Endodermal cell (in vitro differentiated cells): ENCODE data around the gene ASNSD1. TPM values are rescaled to one million over a fixed set of nuclear protein-coding genes. Genes with fewer than 3 reads are reported as not detected.
A peak's percentile ranks its signal among the peaks of the same experiment; 100 is the strongest.

Source experiments
- DNase-seq: peaks from one replicate; pipeline ENCODE4 v3.0.0-alpha.2; 2017
- H3K27ac ChIP-seq: 2 replicates; pipeline ENCODE4 v1.5.1; 2013; ENCODE audit warnings: mild to moderate bottlenecking, low read depth, low read length, moderate library complexity
- H3K27me3 ChIP-seq: 2 replicates; pipeline ENCODE4 v1.6.1; 2013; ENCODE audit warnings: mild to moderate bottlenecking, low read length, moderate library complexity; ENCODE audit not compliant: insufficient read depth, control insufficient read depth, poor library complexity, severe bottlenecking
- H3K36me3 ChIP-seq: 2 replicates; pipeline ENCODE4 v1.7.0; 2013; ENCODE audit warnings: mild to moderate bottlenecking, low read length, moderate library complexity; ENCODE audit not compliant: control insufficient read depth, insufficient read depth
- H3K4me1 ChIP-seq: one replicate; pipeline ENCODE4 v1.7.0; 2013; ENCODE audit warnings: low read length; ENCODE audit not compliant: control insufficient read depth, insufficient read depth
- H3K4me3 ChIP-seq: 2 replicates; pipeline ENCODE4 v1.5.1; 2013; ENCODE audit warnings: mild to moderate bottlenecking, low read length, moderate library complexity
- H3K9ac ChIP-seq: 2 replicates; pipeline ENCODE4 v1.6.1; 2013; ENCODE audit warnings: mild to moderate bottlenecking, low read length, moderate library complexity; ENCODE audit not compliant: poor library complexity, severe bottlenecking; ENCODE audit errors: extremely low read depth
- H3K9me3 ChIP-seq: 2 replicates; pipeline ENCODE4 v1.6.1; 2013; ENCODE audit warnings: mild to moderate bottlenecking, low read length, moderate library complexity; ENCODE audit not compliant: control insufficient read depth
- H3K27ac Mint-ChIP-seq: 2 replicates; pipeline ENCODE4 v1.8.0; 2020; ENCODE audit warnings: mixed read lengths
- H3K27me3 Mint-ChIP-seq: 2 replicates; pipeline ENCODE4 v1.8.0; 2021; ENCODE audit warnings: mild to moderate bottlenecking, mixed read lengths; ENCODE audit not compliant: insufficient read depth
- H3K36me3 Mint-ChIP-seq: 2 replicates; pipeline ENCODE4 v1.8.0; 2020; ENCODE audit warnings: low read depth, mixed read lengths
- H3K4me1 Mint-ChIP-seq: 2 replicates; pipeline ENCODE4 v1.8.0; 2020; ENCODE audit warnings: mixed read lengths
- H3K4me3 Mint-ChIP-seq: 2 replicates; pipeline ENCODE4 v1.8.0; 2020; ENCODE audit warnings: mild to moderate bottlenecking, moderate library complexity, mixed read lengths
- H3K9me3 Mint-ChIP-seq: 2 replicates; pipeline ENCODE4 v1.8.0; 2020; ENCODE audit warnings: mild to moderate bottlenecking, mixed read lengths
- WGBS, 2 experiments: methylation state at CpG; one replicate each; pipeline versions ENCODE4 v1.1.5 to v1.1.7; 2013; ENCODE audit warnings: missing lambda C conversion rate in 2 of 2, mixed read lengths in 1 of 2; ENCODE audit not compliant: insufficient coverage in 1 of 2, insufficient read length in 1 of 2; 5-methylcytosine and 5-hydroxymethylcytosine counted together
- total RNA-seq, 2 donors: library from RNA; stranded (reverse); fragmentation: NEBNext Ultra II Directional in 1 of 2; extraction: Animal tissue kit (Norgen Biotek cat#: 25700) in 1 of 2; gene quantifications; 2 replicates in 1 of 2; 3 replicates in 1 of 2; pipeline ENCODE4 v1.2.1, GENCODE V29; 2021
- TF ChIP-seq, protein P1 (sequence below): fragments of 200-600 bp; sonication (generic); conservative IDR thresholded peaks from 2 replicates; pipeline ENCODE4 v1.5.0; 2021; ENCODE audit warnings: antibody characterized with exemption, mild to moderate bottlenecking

The ASNSD1 gene
- total RNA-seq, 2 donors from 2014 or later = 43.3 to 56.2 TPM

DNA sequence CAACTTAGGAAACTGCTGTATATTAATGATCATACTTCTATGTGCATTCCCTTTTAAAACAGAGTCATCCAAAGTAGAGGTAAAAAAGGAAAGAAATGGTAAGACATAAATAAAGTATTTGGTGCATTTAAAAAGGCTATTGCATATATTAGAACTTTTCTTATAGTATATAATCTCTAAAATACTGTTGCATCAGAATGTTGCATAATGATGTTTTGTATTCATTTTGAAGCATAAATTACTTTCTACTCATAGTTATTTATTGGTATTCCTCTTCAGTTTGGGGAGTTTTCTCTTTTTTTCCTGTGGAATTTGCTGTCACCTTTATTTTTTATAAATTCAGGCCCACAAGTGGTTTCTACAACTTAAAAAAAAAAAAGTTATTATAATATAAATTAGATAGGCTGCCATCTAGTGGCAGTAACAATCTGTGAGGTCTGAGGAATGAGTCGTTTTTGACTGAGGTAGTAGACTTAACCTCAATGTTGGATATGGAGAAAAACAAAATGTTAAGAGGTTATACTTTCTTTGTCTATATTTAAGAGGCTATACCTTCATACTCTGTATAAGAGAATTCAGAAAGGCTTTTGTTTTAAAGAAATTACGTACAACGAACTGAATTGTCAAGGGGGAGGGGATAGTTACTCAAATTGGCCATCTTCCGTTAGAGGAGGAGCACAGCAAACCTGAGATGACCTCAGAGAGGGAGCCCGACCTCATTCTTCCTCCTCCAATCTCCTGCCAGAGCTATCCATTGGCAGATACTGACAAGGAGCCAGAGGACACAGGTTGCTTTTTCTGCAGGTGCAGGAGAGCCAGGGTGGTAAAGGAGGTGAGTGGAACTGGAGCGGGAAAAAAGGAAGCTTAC is 37.0 kb downstream of the ASNSD1 start:
- Mint-ChIP-seq H3K4me3 (peak overlapping the region; percentile 44), H3K9me3 (no peaks in the 10 kb centered on the region), H3K27me3 (no peaks in the 10 kb centered on the region), H3K36me3 (no peaks in the 10 kb centered on the region), H3K4me1 (peaks cover 2% of the 10 kb centered on the region), H3K27ac (peak overlapping the region; percentile 77)
- TF ChIP-seq, protein P1, sequence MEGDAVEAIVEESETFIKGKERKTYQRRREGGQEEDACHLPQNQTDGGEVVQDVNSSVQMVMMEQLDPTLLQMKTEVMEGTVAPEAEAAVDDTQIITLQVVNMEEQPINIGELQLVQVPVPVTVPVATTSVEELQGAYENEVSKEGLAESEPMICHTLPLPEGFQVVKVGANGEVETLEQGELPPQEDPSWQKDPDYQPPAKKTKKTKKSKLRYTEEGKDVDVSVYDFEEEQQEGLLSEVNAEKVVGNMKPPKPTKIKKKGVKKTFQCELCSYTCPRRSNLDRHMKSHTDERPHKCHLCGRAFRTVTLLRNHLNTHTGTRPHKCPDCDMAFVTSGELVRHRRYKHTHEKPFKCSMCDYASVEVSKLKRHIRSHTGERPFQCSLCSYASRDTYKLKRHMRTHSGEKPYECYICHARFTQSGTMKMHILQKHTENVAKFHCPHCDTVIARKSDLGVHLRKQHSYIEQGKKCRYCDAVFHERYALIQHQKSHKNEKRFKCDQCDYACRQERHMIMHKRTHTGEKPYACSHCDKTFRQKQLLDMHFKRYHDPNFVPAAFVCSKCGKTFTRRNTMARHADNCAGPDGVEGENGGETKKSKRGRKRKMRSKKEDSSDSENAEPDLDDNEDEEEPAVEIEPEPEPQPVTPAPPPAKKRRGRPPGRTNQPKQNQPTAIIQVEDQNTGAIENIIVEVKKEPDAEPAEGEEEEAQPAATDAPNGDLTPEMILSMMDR = peak; percentile 93
- no peaks in the 10 kb centered on the region for H3K27me3 ChIP-seq
- H3K4me1 ChIP-seq = no peaks in the 10 kb centered on the region
- no peak overlapping the region for H3K9ac ChIP-seq
- DNase-seq = peak; percentile 85
- H3K27ac ChIP-seq = no peak overlapping the region
- 0 to 41% methylated on average over 1 to 6 of the region's 6 CpGs for WGBS, 2 experiments
- no peak overlapping the region for H3K4me3 ChIP-seq
- peaks cover 3% of the 10 kb centered on the region for H3K9me3 ChIP-seq
- H3K36me3 ChIP-seq = no peaks in the 10 kb centered on the region

GRCh38 chr2:189700681-189701080 is 39.4 kb downstream of the ASNSD1 start:
- Mint-ChIP-seq H3K36me3 (no peaks in the 10 kb centered on the region), H3K27me3 (no peaks in the 10 kb centered on the region), H3K9me3 (no peaks in the 10 kb centered on the region), H3K4me3 (no peak overlapping the region), H3K27ac (no peak overlapping the region), H3K4me1 (peaks cover 2% of the 10 kb centered on the region)
- Histone ChIP-seq H3K9ac (no peak overlapping the region), H3K9me3 (peaks cover 3% of the 10 kb centered on the region), H3K36me3 (no peaks in the 10 kb centered on the region), H3K27ac (no peak overlapping the region), H3K27me3 (no peaks in the 10 kb centered on the region), H3K4me1 (no peaks in the 10 kb centered on the region), H3K4me3 (no peak overlapping the region)
- DNase-seq = no peak
- 0 to 48% methylated on average over 1 to 2 of the region's 2 CpGs for WGBS, 2 experiments
- TF ChIP-seq, protein P1 = no peak

DNA sequence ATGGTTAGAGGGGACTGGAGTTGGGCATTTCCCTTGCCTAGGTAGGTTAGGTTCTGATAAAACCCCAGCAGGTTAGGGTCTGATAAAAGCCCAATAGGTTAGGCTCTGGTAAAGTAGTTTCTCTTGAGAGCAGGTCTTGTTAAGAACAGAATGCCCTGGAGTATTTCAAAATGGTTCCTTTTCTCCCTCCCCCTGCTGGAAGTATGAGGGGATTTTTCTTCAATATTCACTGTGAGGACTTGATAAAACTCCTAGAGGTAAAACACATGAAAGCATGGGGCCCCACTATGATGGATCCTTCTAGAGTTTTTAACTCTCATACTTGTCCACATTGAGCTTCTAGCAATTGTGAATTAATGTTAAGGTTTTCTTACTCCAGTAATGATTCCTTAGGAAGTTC is 40.8 kb downstream of the ASNSD1 start:
- H3K36me3 ChIP-seq = no peaks in the 10 kb centered on the region
- peaks cover 3% of the 10 kb centered on the region for H3K9me3 ChIP-seq
- DNase-seq = no peak
- H3K27me3 ChIP-seq = no peaks in the 10 kb centered on the region
- Mint-ChIP-seq H3K9me3 (no peaks in the 10 kb centered on the region), H3K4me1 (peaks cover 2% of the 10 kb centered on the region), H3K27me3 (no peaks in the 10 kb centered on the region), H3K27ac (no peak overlapping the region), H3K4me3 (no peak overlapping the region), H3K36me3 (peaks cover 1% of the 10 kb centered on the region)
- no peak overlapping the region for H3K4me3 ChIP-seq
- no peak overlapping the region for H3K27ac ChIP-seq
- TF ChIP-seq, protein P1 = peak; percentile 68
- no peak overlapping the region for H3K9ac ChIP-seq
- H3K4me1 ChIP-seq = no peaks in the 10 kb centered on the region
